Liver (tissue), 3 donors: ENCODE results near the gene NCOR1.
"Not testable (repeated sequence)": the region's sequence is repeated elsewhere in the genome, so short reads cannot be mapped to it uniquely, and the experiment has no call there.

Experiments
- CTCF ChIP-seq: fragments of 150-350 bp; IDR thresholded peaks from 2 replicates; pipeline ENCODE4 v1.5.1; 2017; ENCODE audit warnings: improper control_type of control experiment, low read depth, low read length; ENCODE audit not compliant: missing input control
- MAX ChIP-seq: IDR thresholded peaks from 2 replicates; pipeline ENCODE4 v1.6.1; 2016; ENCODE audit warnings: antibody characterized with exemption
- TAF1 ChIP-seq: conservative IDR thresholded peaks from 2 replicates; pipeline ENCODE4 v1.6.1; 2016; ENCODE audit warnings: antibody characterized with exemption, mild to moderate bottlenecking
- TF ChIP-seq, protein P1 (sequence below): IDR thresholded peaks from 2 replicates; pipeline ENCODE4 v1.6.1; 2016; ENCODE audit warnings: antibody characterized with exemption, mild to moderate bottlenecking
- donor health status: healthy.
- donor health status: healthy.

DNA sequence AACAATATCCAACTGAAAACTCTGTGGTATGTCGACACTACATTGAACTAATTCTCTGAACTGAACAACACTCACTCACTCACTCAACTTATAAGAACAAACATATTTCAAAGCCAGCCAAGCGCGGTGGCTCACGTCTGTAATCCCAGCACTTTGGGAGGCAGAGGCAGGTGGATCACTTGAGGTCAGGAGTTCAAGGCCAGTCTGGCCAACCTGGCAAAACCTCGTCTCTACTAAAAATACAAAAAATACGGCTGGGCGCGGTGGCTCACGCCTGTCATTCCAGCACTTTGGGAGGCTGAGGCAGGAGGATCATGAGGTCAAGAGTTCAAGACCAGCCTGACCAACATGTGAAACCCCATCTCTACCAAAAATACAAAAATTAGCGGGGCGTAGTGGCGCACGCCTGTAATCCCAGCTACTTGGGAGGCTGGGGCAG, 13.6 kb downstream of the NCOR1 start:
- TF ChIP-seq CTCF, TAF1, MAX: not testable (repeated sequence)
- TF ChIP-seq, protein P1, sequence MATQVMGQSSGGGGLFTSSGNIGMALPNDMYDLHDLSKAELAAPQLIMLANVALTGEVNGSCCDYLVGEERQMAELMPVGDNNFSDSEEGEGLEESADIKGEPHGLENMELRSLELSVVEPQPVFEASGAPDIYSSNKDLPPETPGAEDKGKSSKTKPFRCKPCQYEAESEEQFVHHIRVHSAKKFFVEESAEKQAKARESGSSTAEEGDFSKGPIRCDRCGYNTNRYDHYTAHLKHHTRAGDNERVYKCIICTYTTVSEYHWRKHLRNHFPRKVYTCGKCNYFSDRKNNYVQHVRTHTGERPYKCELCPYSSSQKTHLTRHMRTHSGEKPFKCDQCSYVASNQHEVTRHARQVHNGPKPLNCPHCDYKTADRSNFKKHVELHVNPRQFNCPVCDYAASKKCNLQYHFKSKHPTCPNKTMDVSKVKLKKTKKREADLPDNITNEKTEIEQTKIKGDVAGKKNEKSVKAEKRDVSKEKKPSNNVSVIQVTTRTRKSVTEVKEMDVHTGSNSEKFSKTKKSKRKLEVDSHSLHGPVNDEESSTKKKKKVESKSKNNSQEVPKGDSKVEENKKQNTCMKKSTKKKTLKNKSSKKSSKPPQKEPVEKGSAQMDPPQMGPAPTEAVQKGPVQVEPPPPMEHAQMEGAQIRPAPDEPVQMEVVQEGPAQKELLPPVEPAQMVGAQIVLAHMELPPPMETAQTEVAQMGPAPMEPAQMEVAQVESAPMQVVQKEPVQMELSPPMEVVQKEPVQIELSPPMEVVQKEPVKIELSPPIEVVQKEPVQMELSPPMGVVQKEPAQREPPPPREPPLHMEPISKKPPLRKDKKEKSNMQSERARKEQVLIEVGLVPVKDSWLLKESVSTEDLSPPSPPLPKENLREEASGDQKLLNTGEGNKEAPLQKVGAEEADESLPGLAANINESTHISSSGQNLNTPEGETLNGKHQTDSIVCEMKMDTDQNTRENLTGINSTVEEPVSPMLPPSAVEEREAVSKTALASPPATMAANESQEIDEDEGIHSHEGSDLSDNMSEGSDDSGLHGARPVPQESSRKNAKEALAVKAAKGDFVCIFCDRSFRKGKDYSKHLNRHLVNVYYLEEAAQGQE: not testable (repeated sequence)
